Naive thymus-derived CD4-positive, alpha-beta T cell (primary cell): Measurements from ENCODE around the gene GPHN. TPM values are rescaled to one million over a fixed set of nuclear protein-coding genes. Genes with fewer than 3 reads are reported as not detected.
A peak's percentile ranks its signal among the peaks of the same experiment; 100 is the strongest.

Experiments
- ATAC-seq: fragments of 150-1000 bp; cut with Tn5 transposase; 2 replicates; pipeline ENCODE4 v1.10.0; 2021; ENCODE audit warnings: mild to moderate bottlenecking, moderate library complexity
- CTCF ChIA-PET: fragments of 350-600 bp; sonication (Branson Sonifier 250); formaldehyde crosslinking; loops from one replicate; lab custom pipeline; 2021; ENCODE audit warnings: antibody characterized with exemption; lab: Charles Lee
- POLR2A ChIA-PET: fragments of 350-600 bp; sonication (Branson Sonifier 250); formaldehyde crosslinking; loops from one replicate; lab custom pipeline; 2021; ENCODE audit warnings: antibody characterized with exemption, inconsistent platforms; lab: Charles Lee
- DNase-seq, 9 donors: peaks; one replicate each; pipeline versions ENCODE4 v3.0.0 to v3.0.0-alpha.2; 2020 to 2022; ENCODE audit warnings: mixed read lengths in 1 of 9
- H3K27ac ChIP-seq: one replicate; pipeline ENCODE4 v1.7.0; 2013; ENCODE audit warnings: mild to moderate bottlenecking, low read depth, low read length, moderate library complexity
- H3K27me3 ChIP-seq, 2 donors: one replicate each; pipeline ENCODE4 v1.7.0; 2013; ENCODE audit warnings: low read length in 2 of 2, mild to moderate bottlenecking in 2 of 2, moderate library complexity in 2 of 2; ENCODE audit not compliant: control insufficient read depth in 2 of 2, insufficient read depth in 2 of 2
- H3K36me3 ChIP-seq, 3 experiments: 1 replicate in 2 of 3; 2 replicates in 1 of 3; pipeline ENCODE4 v1.7.0; 2013; ENCODE audit warnings: low read length in 3 of 3, mild to moderate bottlenecking in 3 of 3, moderate library complexity in 1 of 3; ENCODE audit not compliant: insufficient read depth in 3 of 3, control insufficient read depth in 2 of 3
- H3K4me1 ChIP-seq, 2 donors: one replicate each; pipeline ENCODE4 v1.7.0; 2013; ENCODE audit warnings: low read length in 2 of 2, mild to moderate bottlenecking in 2 of 2, moderate library complexity in 1 of 2; ENCODE audit not compliant: control insufficient read depth in 2 of 2, insufficient read depth in 2 of 2
- H3K4me3 ChIP-seq: 2 replicates; pipeline ENCODE4 v1.7.0; 2013; ENCODE audit warnings: mild to moderate bottlenecking, low read length
- H3K9me3 ChIP-seq, 3 experiments: 1 replicate in 2 of 3; 2 replicates in 1 of 3; pipeline ENCODE4 v1.7.0; 2013; ENCODE audit warnings: low read length in 3 of 3; ENCODE audit not compliant: control insufficient read depth in 2 of 3
- H3K27ac Mint-ChIP-seq, 9 donors: one replicate each; pipeline ENCODE4 v1.8.0; 2020 to 2022; ENCODE audit warnings: mixed read lengths in 9 of 9, mild to moderate bottlenecking in 8 of 9, moderate library complexity in 5 of 9, inconsistent platforms in 2 of 9
- H3K27me3 Mint-ChIP-seq, 5 donors: one replicate each; pipeline ENCODE4 v1.8.0; 2021 to 2022; ENCODE audit warnings: mixed read lengths in 5 of 5, mild to moderate bottlenecking in 1 of 5
- H3K36me3 Mint-ChIP-seq, 5 donors: one replicate each; pipeline ENCODE4 v1.8.0; 2020 to 2022; ENCODE audit warnings: mixed read lengths in 5 of 5, mild to moderate bottlenecking in 3 of 5, inconsistent platforms in 1 of 5
- H3K4me1 Mint-ChIP-seq, 7 donors: one replicate each; pipeline ENCODE4 v1.8.0; 2020 to 2022; ENCODE audit warnings: mixed read lengths in 7 of 7, mild to moderate bottlenecking in 3 of 7, inconsistent platforms in 1 of 7
- H3K4me3 Mint-ChIP-seq, 10 donors: one replicate each; pipeline ENCODE4 v1.8.0; 2020 to 2022; ENCODE audit warnings: mild to moderate bottlenecking in 10 of 10, mixed read lengths in 10 of 10, moderate library complexity in 6 of 10, inconsistent platforms in 2 of 10
- H3K9me3 Mint-ChIP-seq, 11 donors: one replicate each; pipeline ENCODE4 v1.8.0; 2020 to 2022; ENCODE audit warnings: mixed read lengths in 11 of 11, mild to moderate bottlenecking in 4 of 11, inconsistent platforms in 1 of 11, moderate library complexity in 1 of 11
- intact Hi-C, 2 donors: fragments of 100-400 bp; cut with micrococcal nuclease; formaldehyde crosslinking; loops; one replicate each; pipeline ENCODE4 v1.15.1; 2023
- polyA plus RNA-seq, 2 donors: library from polyadenylated mRNA; unstranded; fragments of 300-500 nt; fragmentation: Illumina TruSeq; gene quantifications; one replicate each; pipeline ENCODE4 v1.2.3, GENCODE V29; 2021
- total RNA-seq, 6 experiments: library from RNA in 5 of 6; stranded (reverse) in 5 of 6; gene quantifications; 1 replicate in 5 of 6; 2 replicates in 1 of 6; pipeline ENCODE4 v1.2.3 and lab custom pipeline; 2021 to 2026

The GPHN gene
- total and polyA plus RNA-seq, 7 experiments from 2014 or later, result 6.0 to 28.1 (median 14.3) TPM

- Mint-ChIP-seq H3K27me3 (no peaks in the 10 kb centered on the region), H3K4me3 (peak overlapping the region in 1 of 10 donors; percentile 21), H3K36me3 (peaks cover 8 to 76% (median 71%) of the 10 kb centered on the region in 5 donors), H3K27ac (no peak overlapping the region), H3K4me1 (peaks cover 0 to 4% (median 0%) of the 10 kb centered on the region in 7 donors), H3K9me3 (peaks cover 4 to 55% (median 26%) of the 10 kb centered on the region in 11 donors)
- Histone ChIP-seq H3K27me3 (no peaks in the 10 kb centered on the region), H3K27ac (no peak overlapping the region), H3K9me3 (peaks cover 0 to 10% (median 0%) of the 10 kb centered on the region in 3 experiments), H3K36me3 (no peaks in the 10 kb centered on the region), H3K4me1 (no peaks in the 10 kb centered on the region), H3K4me3 (no peak overlapping the region)
- no peak for ATAC-seq
- DNase-seq, result no peak
- POLR2A ChIA-PET, result no interaction called here
- intact Hi-C loops, result no loop called here
- CTCF ChIA-PET, result no interaction called here
Measured at GRCh38 chr14:66959437-66960050, 451.6 kb downstream of the GPHN start.

- Mint-ChIP-seq H3K9me3 (peaks cover 0 to 8% (median 0%) of the 10 kb centered on the region in 11 donors), H3K4me1 (no peaks in the 10 kb centered on the region), H3K4me3 (no peak overlapping the region), H3K27me3 (no peaks in the 10 kb centered on the region), H3K27ac (no peak overlapping the region), H3K36me3 (peaks cover 3 to 55% (median 47%) of the 10 kb centered on the region in 5 donors)
- ATAC-seq (no peak), DNase-seq (no peak)
- Histone ChIP-seq H3K27me3 (no peaks in the 10 kb centered on the region), H3K4me3 (no peak overlapping the region), H3K4me1 (no peaks in the 10 kb centered on the region), H3K9me3 (no peaks in the 10 kb centered on the region), H3K27ac (no peak overlapping the region), H3K36me3 (peaks cover 0 to 7% (median 0%) of the 10 kb centered on the region in 3 experiments)
- ChIA-PET POLR2A (no interaction called here), CTCF (no interaction called here)
- intact Hi-C loops, result no loop called here
Measured at GRCh38 chr14:66965831-66966230, 457.9 kb downstream of the GPHN start.

- H3K9me3 Mint-ChIP-seq, result no peaks in the 10 kb centered on the region
- no peaks in the 10 kb centered on the region for H3K27me3 ChIP-seq
- no peaks in the 10 kb centered on the region for H3K36me3 ChIP-seq
- no peak overlapping the region for H3K27ac Mint-ChIP-seq
- ChIA-PET CTCF (no interaction called here), POLR2A (no interaction called here)
- intact Hi-C loops, result no loop called here
- no peaks in the 10 kb centered on the region for H3K9me3 ChIP-seq
- DNase-seq, result no peak
- no peaks in the 10 kb centered on the region for H3K4me1 ChIP-seq
- no peak overlapping the region for H3K27ac ChIP-seq
- no peak for ATAC-seq
- no peak overlapping the region for H3K4me3 ChIP-seq
- H3K4me1 Mint-ChIP-seq, result no peaks in the 10 kb centered on the region
- H3K4me3 Mint-ChIP-seq, result no peak overlapping the region
- H3K36me3 Mint-ChIP-seq, result peaks cover 0 to 16% (median 4%) of the 10 kb centered on the region in 5 donors
- no peaks in the 10 kb centered on the region for H3K27me3 Mint-ChIP-seq
Measured at GRCh38 chr14:66972469-66972868, 464.5 kb downstream of the GPHN start.

GRCh38 chr14:66974397-66975025 lies 466.6 kb downstream of the GPHN start:
- Mint-ChIP-seq H3K9me3 (no peaks in the 10 kb centered on the region), H3K36me3 (peaks cover 0 to 13% (median 0%) of the 10 kb centered on the region in 5 donors), H3K27me3 (no peaks in the 10 kb centered on the region), H3K4me1 (peaks cover 0 to under 1% (median 0%) of the 10 kb centered on the region in 7 donors), H3K27ac (no peak overlapping the region), H3K4me3 (no peak overlapping the region)
- H3K36me3 ChIP-seq, result no peaks in the 10 kb centered on the region
- intact Hi-C loops, result no loop called here
- ChIA-PET POLR2A (no interaction called here), CTCF (no interaction called here)
- H3K4me1 ChIP-seq, result no peaks in the 10 kb centered on the region
- no peak for ATAC-seq
- no peaks in the 10 kb centered on the region for H3K27me3 ChIP-seq
- DNase-seq, result no peak
- H3K27ac ChIP-seq, result no peak overlapping the region
- no peaks in the 10 kb centered on the region for H3K9me3 ChIP-seq
- H3K4me3 ChIP-seq, result no peak overlapping the region

GRCh38 chr14:66975251-66975650 lies 467.3 kb downstream of the GPHN start:
- Histone ChIP-seq H3K27me3 (no peaks in the 10 kb centered on the region), H3K9me3 (no peaks in the 10 kb centered on the region), H3K27ac (no peak overlapping the region), H3K4me1 (no peaks in the 10 kb centered on the region), H3K4me3 (no peak overlapping the region), H3K36me3 (no peaks in the 10 kb centered on the region)
- no peaks in the 10 kb centered on the region for H3K9me3 Mint-ChIP-seq
- ChIA-PET CTCF (no interaction called here), POLR2A (no interaction called here)
- no peak overlapping the region for H3K27ac Mint-ChIP-seq
- intact Hi-C loops, result no loop called here
- H3K27me3 Mint-ChIP-seq, result no peaks in the 10 kb centered on the region
- peaks cover 0 to 17% (median 0%) of the 10 kb centered on the region in 5 donors for H3K36me3 Mint-ChIP-seq
- peaks cover 0 to 2% (median 0%) of the 10 kb centered on the region in 7 donors for H3K4me1 Mint-ChIP-seq
- ATAC-seq, result no peak
- H3K4me3 Mint-ChIP-seq, result no peak overlapping the region
- DNase-seq, result no peak

GRCh38 chr14:66979101-66979974 lies 471.4 kb downstream of the GPHN start:
- ChIA-PET CTCF (interaction anchor here (0.7 kb wide), 1 partner anchor 156 kb away, joined by 3 read pairs; no protein-coding TSS in a partner anchor), POLR2A (no interaction called here)
- Histone ChIP-seq H3K27ac (no peak overlapping the region), H3K36me3 (no peaks in the 10 kb centered on the region), H3K27me3 (no peaks in the 10 kb centered on the region), H3K4me3 (no peak overlapping the region), H3K4me1 (no peaks in the 10 kb centered on the region), H3K9me3 (no peaks in the 10 kb centered on the region)
- Mint-ChIP-seq H3K4me3 (no peak overlapping the region), H3K9me3 (no peaks in the 10 kb centered on the region), H3K27me3 (no peaks in the 10 kb centered on the region), H3K36me3 (peaks cover 0 to 9% (median 0%) of the 10 kb centered on the region in 5 donors), H3K27ac (no peak overlapping the region), H3K4me1 (peaks cover 0 to 2% (median 0%) of the 10 kb centered on the region in 7 donors)
- intact Hi-C loops, result no loop called here
- no peak for DNase-seq
- no peak for ATAC-seq
